H1 (cell line): ENCODE results near the gene HSPA2. TPM values are rescaled to one million over a fixed set of nuclear protein-coding genes. Genes with fewer than 3 reads are reported as not detected.

Source experiments
- CHD7 ChIP-seq: fragments of 300-600 bp; sonication (generic); IDR thresholded peaks from 2 replicates; pipeline ENCODE4 v1.7.1; 2012; ENCODE audit warnings: low read length, moderate library complexity, mild to moderate bottlenecking, inconsistent platforms; ENCODE audit not compliant: insufficient replicate concordance
- GABPA ChIP-seq: IDR thresholded peaks from 2 replicates; pipeline ENCODE4 v1.6.1; 2011; ENCODE audit warnings: mild to moderate bottlenecking, low read length, moderate library complexity, borderline replicate concordance; ENCODE audit not compliant: insufficient read depth
- ZNF274 ChIP-seq: IDR thresholded peaks from 2 replicates; pipeline ENCODE4 v1.7.0; 2012; ENCODE audit warnings: low read length, borderline replicate concordance; ENCODE audit errors: extremely low read depth
- polyA plus RNA-seq, 7 experiments: library from polyadenylated mRNA; depleted of rRNA in 3 of 7; stranded (reverse) in 5 of 7; unstranded in 2 of 7; fragments of >200 nt in 5 of 7; fragments of 200-250 nt in 2 of 7; gene quantifications; 1 replicate in 5 of 7; 2 replicates in 1 of 7; 4 replicates in 1 of 7; pipeline versions ENCODE4 v1.2.1 to v1.2.3, GENCODE V29; 2011 to 2013; ENCODE audit warnings: missing spikeins in 2 of 7, mixed read lengths in 2 of 7
- total RNA-seq: library from RNA; stranded (reverse); fragmentation: NEBNext Ultra II Directional; extraction: Animal tissue kit (Norgen Biotek cat#: 25700); gene quantifications from 2 replicates; pipeline ENCODE4 v1.2.1, GENCODE V29; 2021

HSPA2 gene
- total and polyA plus RNA-seq, 2 of the 8 experiments (the other 6 are each of a cell fraction or from before 2014, with no cell fraction given) = 30.5 to 82.9 TPM

- TF ChIP-seq CHD7 (no peak), ZNF274 (no peak), GABPA (no peak)
Observed at GRCh38 chr14:64518229-64518628, 22.3 kb upstream of the HSPA2 start (continued).
